Upper lobe of left lung (tissue), 6 donors: ENCODE data around the gene UBAP1L. TPM values are rescaled to one million over a fixed set of nuclear protein-coding genes. Genes with fewer than 3 reads are reported as not detected.

Source experiments
- ATAC-seq, 2 donors: fragments of 200-7000 bp; cut with Tn5 transposase; one replicate each; pipeline ENCODE4 v1.9.1; 2022; ENCODE audit warnings: mild to moderate bottlenecking in 2 of 2, moderate library complexity in 2 of 2; ENCODE audit not compliant: low FRiP score in 2 of 2
- DNase-seq, 2 donors: peaks; one replicate each; pipeline ENCODE4 v3.0.0-alpha.2; 2019 to 2020
- H3K27ac ChIP-seq, 4 donors: fragments of 200-600 bp; sonication (generic); one replicate each; pipeline ENCODE4 v1.5.1; 2016 to 2019
- H3K27me3 ChIP-seq, 4 donors: fragments of 200-600 bp; sonication (generic); one replicate each; pipeline ENCODE4 v1.5.1; 2017 to 2019
- H3K36me3 ChIP-seq, 4 donors: fragments of 200-600 bp; sonication (generic); one replicate each; pipeline ENCODE4 v1.5.1; 2016 to 2019
- H3K4me1 ChIP-seq, 4 donors: fragments of 200-600 bp; sonication (generic); one replicate each; pipeline ENCODE4 v1.5.1; 2018 to 2019
- H3K4me3 ChIP-seq, 4 donors: fragments of 200-600 bp; sonication (generic); one replicate each; pipeline ENCODE4 v1.5.1; 2017 to 2019; ENCODE audit warnings: mild to moderate bottlenecking in 2 of 4, moderate library complexity in 1 of 4
- H3K9me3 ChIP-seq, 4 donors: fragments of 200-600 bp; sonication (generic); one replicate each; pipeline ENCODE4 v1.5.1; 2018 to 2019
- EP300 ChIP-seq, 4 donors: sonication (generic); formaldehyde crosslinking; IDR thresholded peaks; one replicate each; pipeline ENCODE4 v1.5.1; 2017; ENCODE audit warnings: antibody characterized with exemption in 4 of 4, control low read depth in 2 of 4
- POLR2A ChIP-seq, 4 donors: fragments of 450-650 bp; IDR thresholded peaks; one replicate each; pipeline ENCODE4 v1.5.1; 2016 to 2017; ENCODE audit warnings: antibody characterized with exemption in 4 of 4, mild to moderate bottlenecking in 2 of 4
- POLR2AphosphoS5 ChIP-seq, 2 donors: sonication (generic); formaldehyde crosslinking; IDR thresholded peaks; one replicate each; pipeline ENCODE4 v1.5.1; 2017; ENCODE audit warnings: antibody characterized with exemption in 2 of 2
- WGBS, 2 donors: methylation state at CpG; one replicate each; pipeline ENCODE4 v1.1.5; 2017 to 2018; 5-methylcytosine and 5-hydroxymethylcytosine counted together
- total RNA-seq, 6 donors: library from RNA; depleted of rRNA in 4 of 6; stranded (reverse); fragments of >200 nt in 4 of 6; gene quantifications; one replicate each; pipeline versions ENCODE4 v1.1.0 to v1.2.1, GENCODE V29; 2016 to 2021
- TF ChIP-seq, protein P1 (sequence below), 6 experiments: fragments of 450-650 bp in 4 of 6; fragments of 200-600 bp in 2 of 6; sonication (generic) in 2 of 6; IDR thresholded peaks; one replicate each; pipeline ENCODE4 v1.5.1; 2016 to 2019; ENCODE audit warnings: antibody characterized with exemption in 6 of 6
- donor health status: DM: no; HTN: no; CAD: no; lungs with moderate emphysema.
- donor health status: DM: no; HTN: yes; CAD: no; lungs with severe emphysema.

Gene UBAP1L
- total RNA-seq, 6 donors from 2014 or later = 3.3 to 10.5 (median 4.8) TPM

DNA sequence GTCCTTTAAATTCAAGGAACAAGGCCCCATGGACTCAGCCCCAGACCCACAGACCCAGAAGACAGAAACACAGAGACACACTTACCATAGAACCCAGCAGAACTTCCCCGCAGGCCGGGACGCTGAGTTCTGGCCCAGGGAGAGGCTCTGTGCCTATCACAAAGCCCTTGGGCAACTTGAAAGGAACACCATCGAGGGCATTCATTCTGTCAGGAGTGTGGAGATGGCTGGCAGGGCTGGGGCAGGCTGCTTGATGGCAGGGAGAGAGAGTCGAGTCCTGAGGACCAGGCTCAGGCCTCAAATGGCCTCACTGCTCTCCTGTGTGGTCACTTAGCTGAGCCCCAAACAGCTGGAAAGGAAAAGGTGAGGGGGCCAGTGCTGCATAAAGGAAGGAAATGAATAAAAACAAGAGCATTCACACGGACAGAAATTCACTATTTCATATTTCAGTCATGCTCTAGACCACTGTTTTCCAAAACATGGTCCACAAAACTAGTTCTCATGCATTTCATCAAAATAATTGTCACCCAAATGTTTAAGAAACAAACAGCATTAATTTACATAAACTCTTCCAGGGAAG lies 8.9 kb downstream of the UBAP1L start:
- Histone ChIP-seq H3K9me3 (no peaks in the 10 kb centered on the region), H3K4me1 (peaks cover 0 to 7% (median 3%) of the 10 kb centered on the region in 4 donors), H3K27ac (no peak overlapping the region), H3K4me3 (no peak overlapping the region), H3K27me3 (no peaks in the 10 kb centered on the region), H3K36me3 (peaks cover 0 to 26% (median 14%) of the 10 kb centered on the region in 4 donors)
- TF ChIP-seq POLR2A (IDR thresholded peaks at IDR 0.05) (no peak), EP300 (IDR thresholded peaks at IDR 0.05) (no peak), POLR2AphosphoS5 (IDR thresholded peaks at IDR 0.05) (no peak)
- TF ChIP-seq, protein P1, sequence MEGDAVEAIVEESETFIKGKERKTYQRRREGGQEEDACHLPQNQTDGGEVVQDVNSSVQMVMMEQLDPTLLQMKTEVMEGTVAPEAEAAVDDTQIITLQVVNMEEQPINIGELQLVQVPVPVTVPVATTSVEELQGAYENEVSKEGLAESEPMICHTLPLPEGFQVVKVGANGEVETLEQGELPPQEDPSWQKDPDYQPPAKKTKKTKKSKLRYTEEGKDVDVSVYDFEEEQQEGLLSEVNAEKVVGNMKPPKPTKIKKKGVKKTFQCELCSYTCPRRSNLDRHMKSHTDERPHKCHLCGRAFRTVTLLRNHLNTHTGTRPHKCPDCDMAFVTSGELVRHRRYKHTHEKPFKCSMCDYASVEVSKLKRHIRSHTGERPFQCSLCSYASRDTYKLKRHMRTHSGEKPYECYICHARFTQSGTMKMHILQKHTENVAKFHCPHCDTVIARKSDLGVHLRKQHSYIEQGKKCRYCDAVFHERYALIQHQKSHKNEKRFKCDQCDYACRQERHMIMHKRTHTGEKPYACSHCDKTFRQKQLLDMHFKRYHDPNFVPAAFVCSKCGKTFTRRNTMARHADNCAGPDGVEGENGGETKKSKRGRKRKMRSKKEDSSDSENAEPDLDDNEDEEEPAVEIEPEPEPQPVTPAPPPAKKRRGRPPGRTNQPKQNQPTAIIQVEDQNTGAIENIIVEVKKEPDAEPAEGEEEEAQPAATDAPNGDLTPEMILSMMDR (IDR thresholded peaks at IDR 0.05) = no peak
- 74 to 83% methylated on average over 5 to 6 of the region's 6 CpGs for WGBS, 2 donors
- ATAC-seq = no peak
- DNase-seq = no peak

DNA sequence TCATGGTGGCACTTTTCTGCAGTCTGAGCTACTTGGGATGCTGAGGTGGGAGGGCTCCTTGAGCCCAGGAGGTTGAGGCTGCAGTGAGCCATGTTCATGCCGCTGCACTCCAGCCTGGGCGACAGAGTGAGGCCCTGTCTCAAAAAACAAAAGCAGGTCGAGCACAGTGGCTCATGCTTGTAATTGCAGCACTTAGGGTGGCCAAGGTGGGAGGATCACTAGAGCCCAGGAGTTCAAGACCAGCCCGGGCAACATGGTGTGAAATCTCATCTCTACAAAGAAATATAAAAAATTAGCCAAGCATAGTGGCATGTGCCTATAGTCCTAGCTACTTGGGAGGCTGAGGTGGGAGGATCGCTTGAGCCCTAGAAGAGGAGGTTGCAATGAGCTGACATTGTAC lies 10.0 kb downstream of the UBAP1L start:
- DNase-seq (no peak), ATAC-seq (no peak)
- Histone ChIP-seq H3K27ac (no peak overlapping the region), H3K27me3 (no peaks in the 10 kb centered on the region), H3K9me3 (no peaks in the 10 kb centered on the region), H3K4me3 (no peak overlapping the region), H3K4me1 (peaks cover 0 to 8% (median 4%) of the 10 kb centered on the region in 4 donors), H3K36me3 (peaks cover 0 to 34% (median 14%) of the 10 kb centered on the region in 4 donors)
- TF ChIP-seq POLR2A (IDR thresholded peaks at IDR 0.05) = no peak
- no peak for TF ChIP-seq EP300 (IDR thresholded peaks at IDR 0.05)
- no peak for TF ChIP-seq POLR2AphosphoS5 (IDR thresholded peaks at IDR 0.05)
- TF ChIP-seq, protein P1 (IDR thresholded peaks at IDR 0.05) = no peak
- 91 to 93% methylated on average over 5 of the region's 5 CpGs for WGBS, 2 donors

DNA sequence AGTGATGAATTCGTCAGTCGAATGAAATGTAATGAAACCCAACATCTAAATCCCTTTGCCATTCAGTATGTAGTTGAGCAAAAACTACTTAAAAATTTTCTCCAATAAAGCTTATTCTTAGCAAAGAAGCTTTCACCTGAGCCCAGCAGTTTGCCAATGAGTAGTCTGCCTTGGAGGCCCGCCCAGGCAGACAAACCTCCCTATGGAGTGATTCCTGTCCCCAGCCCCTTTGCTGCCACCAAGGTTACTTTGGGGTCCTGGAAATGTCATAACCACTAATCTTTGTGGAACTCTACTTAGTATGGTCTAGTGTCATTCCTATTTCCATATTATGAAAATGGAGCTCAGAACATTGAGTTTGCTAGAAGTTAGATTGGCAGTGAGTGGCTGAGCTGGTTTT lies 12.1 kb downstream of the UBAP1L start:
- H3K27me3 ChIP-seq = no peaks in the 10 kb centered on the region
- no peaks in the 10 kb centered on the region for H3K9me3 ChIP-seq
- DNase-seq = no peak
- H3K36me3 ChIP-seq = peaks cover 9 to 55% (median 32%) of the 10 kb centered on the region in 4 donors
- H3K4me1 ChIP-seq = peaks cover 0 to 8% (median 4%) of the 10 kb centered on the region in 4 donors
- no peak for TF ChIP-seq POLR2A (IDR thresholded peaks at IDR 0.05)
- TF ChIP-seq EP300 (IDR thresholded peaks at IDR 0.05) = no peak
- TF ChIP-seq, protein P1 (IDR thresholded peaks at IDR 0.05) = no peak
- no peak for TF ChIP-seq POLR2AphosphoS5 (IDR thresholded peaks at IDR 0.05)
- no peak overlapping the region for H3K4me3 ChIP-seq
- 99% methylated on average over 3 of the region's 3 CpGs for WGBS, 2 donors
- ATAC-seq = no peak
- no peak overlapping the region for H3K27ac ChIP-seq

DNA sequence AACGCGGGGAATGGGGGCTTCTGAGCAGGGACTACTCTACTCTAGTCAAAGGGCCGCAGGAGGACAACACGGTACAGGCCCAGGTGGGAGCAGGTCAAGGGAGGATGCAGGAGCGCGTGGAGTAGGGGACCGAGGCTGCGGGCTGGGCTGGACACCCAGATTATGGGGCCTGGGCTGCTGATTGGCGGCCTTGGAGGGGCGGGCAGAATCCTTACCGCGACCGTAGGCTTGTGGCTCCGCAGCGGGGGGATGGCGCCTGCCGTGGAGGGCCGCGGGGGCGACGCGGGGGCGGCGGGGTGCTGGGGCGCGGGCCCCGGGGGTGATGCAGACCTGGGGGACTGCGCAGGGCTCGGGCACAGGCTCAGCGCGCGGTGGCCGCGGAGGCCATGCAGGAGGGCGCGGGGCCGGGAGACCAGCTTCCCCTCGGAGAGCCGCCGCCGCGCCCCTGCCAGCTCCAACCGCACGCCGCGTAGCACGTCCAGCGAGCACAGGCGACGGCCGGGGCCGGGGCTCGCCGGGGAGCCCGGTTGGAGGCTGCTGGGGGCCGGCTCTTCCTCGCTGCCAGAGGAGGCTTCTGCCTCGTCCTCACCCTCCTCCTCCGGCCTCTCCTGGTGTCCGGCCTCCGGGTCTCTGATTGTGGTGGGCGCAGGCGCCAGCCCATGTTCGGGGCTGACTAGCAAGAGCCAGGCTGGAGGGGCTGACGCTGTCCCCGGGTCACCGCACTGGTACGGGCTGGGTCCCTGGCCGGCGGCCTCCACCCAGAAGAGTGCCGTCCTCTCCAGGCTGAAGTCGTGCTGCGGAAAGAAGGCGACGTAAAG lies 12.9 kb downstream of the UBAP1L start:
- no peaks in the 10 kb centered on the region for H3K9me3 ChIP-seq
- no peaks in the 10 kb centered on the region for H3K27me3 ChIP-seq
- H3K36me3 ChIP-seq = peaks cover 9 to 63% (median 38%) of the 10 kb centered on the region in 4 donors
- TF ChIP-seq POLR2A (IDR thresholded peaks at IDR 0.05) (no peak), POLR2AphosphoS5 (IDR thresholded peaks at IDR 0.05) (no peak), EP300 (IDR thresholded peaks at IDR 0.05) (no peak)
- TF ChIP-seq, protein P1 (IDR thresholded peaks at IDR 0.05) = peak in 2 of 6 experiments; percentile 1 to 18
- H3K4me3 ChIP-seq = no peak overlapping the region
- 80 to 83% methylated on average over 43 to 54 of the region's 75 CpGs for WGBS, 2 donors
- peak in 1 of 2 donors; percentile 84 for DNase-seq
- no peak overlapping the region for H3K27ac ChIP-seq
- no peak for ATAC-seq
- H3K4me1 ChIP-seq = peaks cover 0 to 8% (median 4%) of the 10 kb centered on the region in 4 donors
